Lower leg skin (tissue), 4 donors: Measurements from ENCODE around the gene ARPC4. TPM values are rescaled to one million over a fixed set of nuclear protein-coding genes. Genes with fewer than 3 reads are reported as not detected.

Experiments
- DNase-seq, 2 donors: peaks; one replicate each; pipeline ENCODE4 v3.0.0-alpha.2; 2019; ENCODE audit warnings: low spot score in 2 of 2
- H3K4me3 ChIP-seq: fragments of 200-600 bp; sonication (generic); 2 replicates; pipeline ENCODE4 v1.5.1; 2017; ENCODE audit warnings: mild to moderate bottlenecking, low read depth; ENCODE audit not compliant: poor library complexity, severe bottlenecking
- POLR2A ChIP-seq, 2 donors: fragments of 450-650 bp; IDR thresholded peaks; one replicate each; pipeline ENCODE4 v1.6.1; 2016 to 2017; ENCODE audit warnings: antibody characterized with exemption in 2 of 2, mild to moderate bottlenecking in 1 of 2, moderate library complexity in 1 of 2
- WGBS, 2 donors: methylation state at CpG; one replicate each; pipeline ENCODE4 v1.1.5; 2018; 5-methylcytosine and 5-hydroxymethylcytosine counted together
- intact Hi-C: fragments of 100-400 bp; cut with DNase I; formaldehyde crosslinking; loops from one replicate; pipeline ENCODE4 v1.15.0; 2023; ENCODE audit warnings: low total_unique reads
- total RNA-seq, 4 donors: library from RNA; depleted of rRNA; stranded (reverse); fragments of >200 nt; gene quantifications; one replicate each; pipeline ENCODE4 v1.1.0, GENCODE V29; 2016
- TF ChIP-seq, protein P1 (sequence below), 3 donors: fragments of 450-650 bp; IDR thresholded peaks; one replicate each; pipeline ENCODE4 v1.5.1; 2016; ENCODE audit warnings: antibody characterized with exemption in 3 of 3, mild to moderate bottlenecking in 3 of 3, moderate library complexity in 2 of 3

Gene ARPC4
- total RNA-seq, 4 donors from 2014 or later: 89.6 to 151 (median 107) TPM

- 87 to 94% methylated on average over 11 of the region's 11 CpGs for WGBS, 2 donors
- intact Hi-C loops: no loop called here
- TF ChIP-seq, protein P1, sequence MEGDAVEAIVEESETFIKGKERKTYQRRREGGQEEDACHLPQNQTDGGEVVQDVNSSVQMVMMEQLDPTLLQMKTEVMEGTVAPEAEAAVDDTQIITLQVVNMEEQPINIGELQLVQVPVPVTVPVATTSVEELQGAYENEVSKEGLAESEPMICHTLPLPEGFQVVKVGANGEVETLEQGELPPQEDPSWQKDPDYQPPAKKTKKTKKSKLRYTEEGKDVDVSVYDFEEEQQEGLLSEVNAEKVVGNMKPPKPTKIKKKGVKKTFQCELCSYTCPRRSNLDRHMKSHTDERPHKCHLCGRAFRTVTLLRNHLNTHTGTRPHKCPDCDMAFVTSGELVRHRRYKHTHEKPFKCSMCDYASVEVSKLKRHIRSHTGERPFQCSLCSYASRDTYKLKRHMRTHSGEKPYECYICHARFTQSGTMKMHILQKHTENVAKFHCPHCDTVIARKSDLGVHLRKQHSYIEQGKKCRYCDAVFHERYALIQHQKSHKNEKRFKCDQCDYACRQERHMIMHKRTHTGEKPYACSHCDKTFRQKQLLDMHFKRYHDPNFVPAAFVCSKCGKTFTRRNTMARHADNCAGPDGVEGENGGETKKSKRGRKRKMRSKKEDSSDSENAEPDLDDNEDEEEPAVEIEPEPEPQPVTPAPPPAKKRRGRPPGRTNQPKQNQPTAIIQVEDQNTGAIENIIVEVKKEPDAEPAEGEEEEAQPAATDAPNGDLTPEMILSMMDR (IDR thresholded peaks at IDR 0.05): no peak
- no peak for TF ChIP-seq POLR2A (IDR thresholded peaks at IDR 0.05)
- H3K4me3 ChIP-seq: no peak overlapping the region
- no peak for DNase-seq
Observed at GRCh38 chr3:9791127-9791526, 1.8 kb upstream of the ARPC4 start.

GRCh38 chr3:9791790-9792404 is 985 bp upstream of the ARPC4 start:
- no peak for DNase-seq
- H3K4me3 ChIP-seq: peak overlapping the region; percentile 99
- TF ChIP-seq, protein P1 (IDR thresholded peaks at IDR 0.05): no peak
- TF ChIP-seq POLR2A (IDR thresholded peaks at IDR 0.05): no peak
- intact Hi-C loops: no loop called here
- 16 to 29% methylated on average over 7 to 14 of the region's 14 CpGs for WGBS, 2 donors

- TF ChIP-seq, protein P1 (IDR thresholded peaks at IDR 0.05): no peak
- no peak for TF ChIP-seq POLR2A (IDR thresholded peaks at IDR 0.05)
- intact Hi-C loops: no loop called here
- H3K4me3 ChIP-seq: peak overlapping the region; percentile 99
- 0 to 3% methylated on average over 22 to 23 of the region's 23 CpGs for WGBS, 2 donors
- peak in 1 of 2 donors; percentile 46 for DNase-seq
Observed at GRCh38 chr3:9793161-9793781, 389 bp downstream of the ARPC4 start.

DNA sequence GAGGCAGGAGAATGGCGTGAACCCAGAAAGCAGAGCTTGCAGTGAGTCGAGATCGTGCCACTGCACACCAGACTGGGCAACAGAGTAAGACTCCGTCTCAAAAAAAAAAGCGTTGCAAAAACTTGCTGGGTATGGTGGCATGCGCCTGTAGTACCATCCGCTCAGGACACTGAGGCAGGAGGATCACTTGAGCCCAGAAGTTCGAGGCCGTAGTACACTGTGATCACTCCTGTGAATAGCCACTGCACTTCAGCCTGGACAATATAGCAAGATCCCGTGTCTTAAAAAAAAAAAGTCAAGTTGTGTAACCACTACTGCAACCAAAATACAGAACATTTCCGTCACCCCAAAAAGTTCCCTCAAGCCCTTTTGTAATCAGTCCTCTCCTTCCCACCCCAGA is 1.5 kb downstream of the ARPC4 start:
- H3K4me3 ChIP-seq: no peak overlapping the region
- intact Hi-C loops: no loop called here
- no peak for DNase-seq
- TF ChIP-seq, protein P1 (IDR thresholded peaks at IDR 0.05): no peak
- no peak for TF ChIP-seq POLR2A (IDR thresholded peaks at IDR 0.05)
- WGBS, 2 donors: 95 to 97% methylated on average over 11 of the region's 11 CpGs

DNA sequence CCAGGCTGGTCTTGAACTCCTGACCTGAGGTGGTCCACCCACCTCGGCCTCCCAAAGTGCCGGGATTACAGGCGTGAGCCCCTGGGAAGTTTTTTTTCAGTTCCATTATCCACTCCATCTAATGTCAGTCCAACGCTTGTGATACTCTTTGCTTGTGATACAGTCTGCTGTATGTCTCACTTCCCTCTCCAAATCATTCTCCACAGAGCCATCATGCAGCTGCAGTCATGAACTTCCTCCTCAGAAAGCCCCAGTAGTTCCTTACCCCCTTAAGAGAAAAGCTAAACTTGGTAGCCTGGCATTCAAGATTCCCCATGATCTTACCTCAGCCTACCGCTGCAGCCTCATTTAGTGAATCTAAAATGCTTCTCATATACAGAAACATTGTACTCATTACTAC is 2.3 kb downstream of the ARPC4 start:
- intact Hi-C loops: no loop called here
- TF ChIP-seq, protein P1 (IDR thresholded peaks at IDR 0.05): no peak
- TF ChIP-seq POLR2A (IDR thresholded peaks at IDR 0.05): no peak
- no peak for DNase-seq
- 77 to 91% methylated on average over 5 of the region's 5 CpGs for WGBS, 2 donors
- H3K4me3 ChIP-seq: no peak overlapping the region
